Mesenchymal stem cell (in vitro differentiated cells and primary cell): ENCODE results near the gene UNC13B.
A peak's percentile ranks its signal among the peaks of the same experiment; 100 is the strongest.

Experiments
- DNase-seq: peaks from one replicate; pipeline ENCODE4 v3.0.0-alpha.2; 2013
- H2AFZ ChIP-seq: one replicate; pipeline ENCODE4 v1.6.1; 2013; ENCODE audit warnings: low read depth, mild to moderate bottlenecking, control low read depth, inconsistent platforms, low read length, moderate library complexity
- H2AK5ac ChIP-seq: 2 replicates; pipeline ENCODE4 v1.6.1; 2013; ENCODE audit warnings: low read length, moderate library complexity, mild to moderate bottlenecking, inconsistent platforms; ENCODE audit not compliant: severe bottlenecking
- H2BK120ac ChIP-seq: one replicate; pipeline ENCODE4 v1.6.1; 2013; ENCODE audit warnings: low read depth, mild to moderate bottlenecking, inconsistent platforms, low read length, moderate library complexity
- H2BK12ac ChIP-seq, 2 experiments: one replicate each; pipeline ENCODE4 v1.6.1; 2013; ENCODE audit warnings: inconsistent platforms in 2 of 2, low read length in 2 of 2, mild to moderate bottlenecking in 2 of 2, moderate library complexity in 2 of 2, control low read depth in 1 of 2
- H2BK15ac ChIP-seq: one replicate; pipeline ENCODE4 v1.6.1; 2013; ENCODE audit warnings: mild to moderate bottlenecking, low read depth, inconsistent platforms; ENCODE audit not compliant: poor library complexity, severe bottlenecking
- H2BK5ac ChIP-seq: 2 replicates; pipeline ENCODE4 v1.6.1; 2013; ENCODE audit warnings: low read depth, mild to moderate bottlenecking, low read length, control low read depth, inconsistent platforms; ENCODE audit not compliant: poor library complexity, severe bottlenecking
- H3K14ac ChIP-seq, 2 experiments: one replicate each; pipeline ENCODE4 v1.6.1; 2013; ENCODE audit warnings: inconsistent platforms in 2 of 2, low read length in 2 of 2, control low read depth in 1 of 2, mild to moderate bottlenecking in 1 of 2, moderate library complexity in 1 of 2
- H3K18ac ChIP-seq, 2 experiments: one replicate each; pipeline ENCODE4 v1.6.1; 2013; ENCODE audit warnings: inconsistent platforms in 2 of 2, low read length in 2 of 2, control low read depth in 1 of 2, low read depth in 1 of 2, mild to moderate bottlenecking in 1 of 2
- H3K23ac ChIP-seq, 2 experiments: one replicate each; pipeline ENCODE4 v1.6.1; 2013; ENCODE audit warnings: inconsistent platforms in 2 of 2, low read length in 2 of 2, mild to moderate bottlenecking in 2 of 2, moderate library complexity in 2 of 2, control low read depth in 1 of 2
- H3K27ac ChIP-seq: 2 replicates; pipeline ENCODE4 v1.5.1; 2013; ENCODE audit warnings: mild to moderate bottlenecking, moderate library complexity, low read length, control low read depth, inconsistent platforms; ENCODE audit not compliant: poor library complexity, severe bottlenecking
- H3K27me3 ChIP-seq, 2 experiments: 2 replicates each; pipeline versions ENCODE4 v1.6.1 to v1.7.0; 2013; ENCODE audit warnings: low read length in 2 of 2, mild to moderate bottlenecking in 2 of 2, moderate library complexity in 2 of 2, control low read depth in 1 of 2, inconsistent platforms in 1 of 2; ENCODE audit not compliant: control insufficient read depth in 1 of 2, insufficient read depth in 1 of 2
- H3K36me3 ChIP-seq, 2 experiments: 2 replicates each; pipeline versions ENCODE4 v1.6.1 to v1.7.0; 2013; ENCODE audit warnings: low read length in 2 of 2, control low read depth in 1 of 2, inconsistent platforms in 1 of 2, low read depth in 1 of 2, mild to moderate bottlenecking in 1 of 2; ENCODE audit not compliant: insufficient read depth in 2 of 2, control insufficient read depth in 1 of 2
- H3K4ac ChIP-seq, 2 experiments: one replicate each; pipeline ENCODE4 v1.6.1; 2013; ENCODE audit warnings: inconsistent platforms in 2 of 2, low read length in 2 of 2, mild to moderate bottlenecking in 2 of 2, moderate library complexity in 2 of 2, control low read depth in 1 of 2, low read depth in 1 of 2
- H3K4me1 ChIP-seq: 2 replicates; pipeline ENCODE4 v1.6.1; 2013; ENCODE audit warnings: low read depth, low read length, control low read depth; ENCODE audit not compliant: control insufficient read depth, insufficient read depth
- H3K4me2 ChIP-seq: 2 replicates; pipeline ENCODE4 v1.6.1; 2013; ENCODE audit warnings: low read length, mild to moderate bottlenecking, inconsistent platforms; ENCODE audit not compliant: poor library complexity, severe bottlenecking
- H3K4me3 ChIP-seq, 2 experiments: 2 replicates each; pipeline versions ENCODE4 v1.5.1 to v1.7.0; 2013; ENCODE audit warnings: low read length in 2 of 2, mild to moderate bottlenecking in 2 of 2, control low read depth in 1 of 2, low read depth in 1 of 2; ENCODE audit not compliant: insufficient read depth in 1 of 2
- H3K79me1 ChIP-seq: replicated peaks from 2 replicates; pipeline ENCODE4 v1.6.1; 2013; ENCODE audit warnings: mild to moderate bottlenecking, control low read depth, low read length, inconsistent platforms; ENCODE audit not compliant: poor library complexity, severe bottlenecking
- H3K9ac ChIP-seq: 2 replicates; pipeline ENCODE4 v1.7.0; 2013; ENCODE audit warnings: mild to moderate bottlenecking, low read length, moderate library complexity
- H3K9me3 ChIP-seq: 2 replicates; pipeline ENCODE4 v1.7.0; 2013; ENCODE audit warnings: mild to moderate bottlenecking, low read length; ENCODE audit not compliant: control insufficient read depth
- H4K8ac ChIP-seq: one replicate; pipeline ENCODE4 v1.6.1; 2013; ENCODE audit warnings: inconsistent platforms, mild to moderate bottlenecking, low read length, moderate library complexity
- H4K91ac ChIP-seq: one replicate; pipeline ENCODE4 v1.6.1; 2013; ENCODE audit warnings: mild to moderate bottlenecking, low read length, inconsistent platforms
- WGBS: methylation state at CpG from one replicate; pipeline ENCODE4 v1.1.7; 2013; ENCODE audit warnings: mixed read lengths; 5-methylcytosine and 5-hydroxymethylcytosine counted together

UNC13B gene

DNA sequence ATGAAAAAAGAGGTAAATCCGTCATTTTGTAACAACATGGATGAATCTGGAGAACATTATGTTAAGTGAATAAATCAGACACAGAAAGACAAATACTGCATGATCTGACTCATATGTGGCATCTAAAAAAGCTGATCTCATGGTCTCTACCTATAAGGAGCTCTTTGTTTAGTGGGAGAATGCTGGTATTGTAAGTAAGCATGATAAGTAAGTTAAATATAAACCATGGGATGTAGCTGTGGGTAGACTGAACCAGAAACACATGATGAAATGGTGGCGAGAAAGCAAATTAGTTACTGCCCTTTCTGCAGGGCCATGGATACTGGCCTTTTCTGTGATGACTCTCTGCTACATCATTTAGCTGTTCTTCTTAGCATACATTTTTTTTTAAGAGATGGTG, 261.7 kb downstream of the UNC13B start:
- peaks cover 2% of the 10 kb centered on the region for H3K9me3 ChIP-seq
- no peaks in the 10 kb centered on the region for H3K79me1 ChIP-seq
- H2BK12ac ChIP-seq = no peak overlapping the region
- H2AFZ ChIP-seq = no peak overlapping the region
- no peak overlapping the region for H2BK5ac ChIP-seq
- H3K18ac ChIP-seq = no peak overlapping the region
- H3K4me1 ChIP-seq = no peaks in the 10 kb centered on the region
- no peak for DNase-seq
- H4K8ac ChIP-seq = no peak overlapping the region
- no peaks in the 10 kb centered on the region for H3K36me3 ChIP-seq
- H3K4ac ChIP-seq = no peak overlapping the region
- no peak overlapping the region for H2BK120ac ChIP-seq
- WGBS = 89% methylated on average over 1 of the region's 2 CpGs
- H3K23ac ChIP-seq = no peak overlapping the region
- no peak overlapping the region for H4K91ac ChIP-seq
- H2AK5ac ChIP-seq = no peak overlapping the region
- no peak overlapping the region for H2BK15ac ChIP-seq
- no peak overlapping the region for H3K14ac ChIP-seq
- H3K27ac ChIP-seq = peak overlapping the region; percentile 20
- no peak overlapping the region for H3K4me3 ChIP-seq
- H3K9ac ChIP-seq = no peak overlapping the region
- H3K4me2 ChIP-seq = no peak overlapping the region
- H3K27me3 ChIP-seq = no peaks in the 10 kb centered on the region

DNA sequence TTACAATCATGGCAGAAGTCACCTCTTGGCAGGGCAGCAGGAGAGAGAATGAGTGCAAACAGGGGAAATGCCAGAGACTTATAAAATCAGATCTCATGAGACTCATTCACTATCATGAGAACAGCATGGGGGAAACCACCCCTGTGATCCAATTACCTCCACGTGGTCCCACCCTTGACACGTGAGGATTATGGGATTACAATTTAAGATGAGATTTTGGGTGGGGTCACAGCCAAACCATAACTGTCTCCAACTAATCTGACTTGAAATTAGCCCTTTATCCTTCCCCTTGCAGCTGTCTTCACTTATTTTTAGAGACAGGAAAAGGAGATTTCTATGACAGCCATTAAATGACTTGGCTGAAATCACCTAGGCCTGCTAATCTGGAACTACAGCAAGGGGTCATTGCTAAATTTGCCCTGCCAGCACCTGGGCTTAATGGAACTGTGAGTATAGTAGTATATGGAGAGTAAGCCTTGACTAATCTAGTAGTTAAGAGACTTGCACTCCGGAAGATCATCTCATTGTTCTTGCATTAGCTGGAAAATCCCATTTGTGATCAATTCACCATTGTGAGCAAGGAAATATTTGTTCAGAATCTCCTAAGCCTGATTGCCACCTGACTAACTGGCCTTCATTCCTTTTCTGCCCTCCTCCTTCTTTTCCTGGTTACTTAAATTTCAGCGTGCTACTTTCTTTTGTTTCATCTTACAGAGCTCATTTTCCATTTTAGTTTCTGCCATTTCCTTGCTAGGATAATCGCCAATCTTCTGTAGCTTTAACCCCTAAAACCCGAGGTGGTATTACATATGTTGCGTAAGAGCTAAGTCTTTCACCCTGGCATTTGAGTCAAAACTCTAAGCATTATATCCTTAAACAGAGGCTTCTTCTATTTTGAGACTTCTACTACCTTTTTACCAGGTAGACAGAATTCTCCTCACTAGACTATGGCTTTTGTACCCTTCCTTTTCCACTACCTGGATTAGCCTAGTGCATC, 262.8 kb downstream of the UNC13B start:
- Histone ChIP-seq H2BK12ac (no peak overlapping the region), H3K4ac (no peak overlapping the region), H3K79me1 (no peaks in the 10 kb centered on the region), H3K23ac (no peak overlapping the region), H3K9ac (no peak overlapping the region), H3K4me2 (no peak overlapping the region), H3K4me1 (no peaks in the 10 kb centered on the region), H2AFZ (no peak overlapping the region), H3K4me3 (no peak overlapping the region), H2BK5ac (no peak overlapping the region), H3K9me3 (peaks cover 5% of the 10 kb centered on the region), H3K27me3 (no peaks in the 10 kb centered on the region), H3K27ac (no peak overlapping the region), H4K8ac (no peak overlapping the region), H2BK120ac (no peak overlapping the region), H3K18ac (no peak overlapping the region), H2BK15ac (no peak overlapping the region), H2AK5ac (no peak overlapping the region), H3K36me3 (no peaks in the 10 kb centered on the region), H3K14ac (no peak overlapping the region), H4K91ac (no peak overlapping the region)
- DNase-seq = no peak
- WGBS = 86% methylated on average over 5 of the region's 7 CpGs

DNA sequence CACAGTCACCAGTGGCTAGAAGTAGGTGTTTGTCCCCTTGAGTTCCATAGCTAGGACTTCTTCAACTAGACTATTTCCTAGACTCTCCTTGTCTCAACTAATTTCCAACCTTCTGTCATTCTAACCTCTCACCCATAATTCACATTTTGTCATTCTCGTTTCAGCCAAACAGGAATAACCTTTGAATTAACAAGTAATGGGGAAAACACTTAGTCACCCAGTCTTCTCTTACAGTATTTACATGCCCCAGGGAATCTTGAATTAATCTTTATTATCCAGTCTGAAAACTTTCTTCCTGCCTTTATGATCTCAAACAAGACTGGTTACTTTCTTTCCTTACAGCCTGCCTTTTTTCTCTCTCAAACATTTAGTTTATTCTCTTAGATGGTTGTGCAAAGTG, 264.8 kb downstream of the UNC13B start:
- H3K9ac ChIP-seq = no peak overlapping the region
- WGBS = 73% methylated on average over 1 of the region's 1 CpG
- no peak overlapping the region for H3K14ac ChIP-seq
- no peaks in the 10 kb centered on the region for H3K27me3 ChIP-seq
- no peaks in the 10 kb centered on the region for H3K79me1 ChIP-seq
- H3K9me3 ChIP-seq = peaks cover 5% of the 10 kb centered on the region
- H4K91ac ChIP-seq = no peak overlapping the region
- no peak overlapping the region for H3K23ac ChIP-seq
- no peaks in the 10 kb centered on the region for H3K4me1 ChIP-seq
- H3K4me2 ChIP-seq = no peak overlapping the region
- H2BK15ac ChIP-seq = no peak overlapping the region
- H2AK5ac ChIP-seq = no peak overlapping the region
- H2BK120ac ChIP-seq = no peak overlapping the region
- H4K8ac ChIP-seq = no peak overlapping the region
- no peak overlapping the region for H3K27ac ChIP-seq
- no peak overlapping the region for H3K18ac ChIP-seq
- no peaks in the 10 kb centered on the region for H3K36me3 ChIP-seq
- H3K4ac ChIP-seq = no peak overlapping the region
- no peak overlapping the region for H3K4me3 ChIP-seq
- no peak for DNase-seq
- no peak overlapping the region for H2BK12ac ChIP-seq
- H2AFZ ChIP-seq = no peak overlapping the region
- H2BK5ac ChIP-seq = no peak overlapping the region

DNA sequence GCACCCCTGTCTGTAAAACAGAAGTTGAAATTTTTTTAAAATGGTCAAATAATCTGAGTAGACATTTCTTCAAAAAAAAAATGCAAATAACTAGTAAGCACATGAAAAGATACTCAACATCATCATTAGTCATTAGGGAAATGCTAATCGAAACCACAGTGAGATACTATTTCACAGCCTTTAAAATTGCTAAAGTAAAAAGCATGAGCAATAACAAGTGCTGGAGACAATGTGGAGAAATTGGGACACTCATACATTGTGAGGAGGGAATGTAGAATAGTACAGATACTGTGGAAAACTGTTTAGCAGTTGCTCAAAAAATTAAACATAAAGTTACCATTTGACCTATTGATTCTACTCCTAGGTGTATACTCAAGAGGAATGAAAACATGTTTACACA, 269.7 kb downstream of the UNC13B start:
- Histone ChIP-seq H2BK5ac (no peak overlapping the region), H3K27ac (no peak overlapping the region), H2AK5ac (no peak overlapping the region), H2BK15ac (no peak overlapping the region), H3K23ac (no peak overlapping the region), H2BK12ac (no peak overlapping the region), H3K4me3 (no peak overlapping the region), H4K91ac (no peak overlapping the region), H3K4me1 (no peaks in the 10 kb centered on the region), H2BK120ac (no peak overlapping the region), H3K36me3 (no peaks in the 10 kb centered on the region), H3K4ac (no peak overlapping the region), H3K9ac (no peak overlapping the region), H3K27me3 (peaks cover 0 to 7% of the 10 kb centered on the region in 2 experiments), H4K8ac (no peak overlapping the region), H3K79me1 (no peaks in the 10 kb centered on the region), H2AFZ (no peak overlapping the region), H3K4me2 (no peak overlapping the region), H3K18ac (no peak overlapping the region), H3K14ac (no peak overlapping the region), H3K9me3 (peaks cover 5% of the 10 kb centered on the region)
- 67% methylated on average over 1 of the region's 1 CpG for WGBS
- DNase-seq = no peak
